Hematopoietic multipotent progenitor cell treated with erythropoietin and hydrocortisone succinate and interleukin-3 and kit ligand, for 4 days (in vitro differentiated cells): ENCODE results near the gene SSR4.
A peak's percentile ranks its signal among the peaks of the same experiment; 100 is the strongest.

ENCODE experiments used
- DNase-seq: peaks from one replicate; pipeline ENCODE4 v3.0.0-alpha.2; 2015

The SSR4 gene

DNA sequence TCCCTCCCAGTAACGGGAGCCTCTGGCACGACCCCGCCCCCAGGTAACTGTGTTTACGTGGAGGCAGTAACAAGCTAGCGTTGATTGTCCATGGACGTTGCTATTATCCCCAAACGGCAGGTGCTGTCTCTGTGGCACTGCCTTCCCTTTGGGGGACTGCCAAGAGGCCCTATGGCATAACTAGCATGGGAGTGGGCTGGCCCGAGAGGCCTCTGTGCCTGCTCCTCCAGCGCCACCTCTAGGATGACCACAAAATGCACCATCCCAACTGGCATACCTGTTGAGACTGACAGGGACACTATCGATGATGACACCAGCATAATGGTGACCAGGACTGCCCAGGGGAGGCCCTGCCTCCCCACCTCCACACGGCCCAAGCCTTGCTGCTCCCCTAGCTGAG, 12.2 kb upstream of the SSR4 start:
- DNase-seq, result peak; percentile 30

DNA sequence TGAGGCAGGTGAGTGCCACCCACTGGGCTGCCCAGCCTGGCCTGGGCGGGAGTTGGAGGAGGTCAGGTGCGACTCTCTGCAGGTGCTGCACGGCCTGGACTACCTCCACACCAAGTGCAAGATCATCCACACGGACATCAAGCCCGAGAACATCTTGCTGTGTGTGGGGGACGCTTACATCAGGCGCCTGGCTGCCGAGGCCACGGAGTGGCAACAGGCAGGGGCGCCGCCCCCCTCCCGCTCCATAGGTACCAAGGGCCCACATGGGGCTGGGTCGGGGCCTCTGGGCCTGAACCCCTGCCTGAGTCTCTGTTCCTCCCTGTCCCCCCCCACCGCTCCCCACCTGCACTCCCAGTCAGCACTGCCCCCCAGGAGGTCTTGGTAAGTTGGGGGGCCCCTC, 11.6 kb upstream of the SSR4 start:
- DNase-seq, result no peak

DNA sequence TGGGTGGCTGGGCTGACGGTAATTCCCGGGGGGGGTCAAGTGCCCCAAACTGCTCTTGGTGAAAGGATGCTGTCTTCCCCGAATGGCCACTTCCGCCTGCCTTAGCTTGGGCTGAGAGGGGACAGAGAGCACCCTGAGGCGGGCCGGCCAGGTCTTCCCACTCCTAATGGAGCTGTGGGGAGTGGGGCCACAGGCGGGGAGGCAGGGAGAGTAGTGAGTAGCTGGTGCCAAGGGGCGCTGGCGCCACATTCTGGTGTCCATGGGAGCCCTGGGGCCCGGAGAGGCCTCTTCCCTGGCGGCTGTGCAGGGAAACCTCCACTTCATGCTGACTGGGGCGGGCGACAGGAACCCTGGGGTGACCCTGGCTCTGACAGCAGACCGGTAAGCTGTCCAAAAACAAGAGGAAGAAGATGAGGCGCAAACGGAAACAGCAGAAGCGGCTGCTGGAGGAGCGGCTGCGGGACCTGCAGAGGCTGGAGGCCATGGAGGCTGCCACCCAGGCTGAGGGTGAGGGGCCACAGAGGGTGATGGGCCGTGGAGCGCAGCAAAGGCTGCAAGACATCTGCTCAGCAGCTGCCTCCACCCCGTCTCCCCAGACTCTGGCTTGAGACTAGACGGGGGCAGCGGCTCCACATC, 11.0 kb upstream of the SSR4 start:
- no peak for DNase-seq

DNA sequence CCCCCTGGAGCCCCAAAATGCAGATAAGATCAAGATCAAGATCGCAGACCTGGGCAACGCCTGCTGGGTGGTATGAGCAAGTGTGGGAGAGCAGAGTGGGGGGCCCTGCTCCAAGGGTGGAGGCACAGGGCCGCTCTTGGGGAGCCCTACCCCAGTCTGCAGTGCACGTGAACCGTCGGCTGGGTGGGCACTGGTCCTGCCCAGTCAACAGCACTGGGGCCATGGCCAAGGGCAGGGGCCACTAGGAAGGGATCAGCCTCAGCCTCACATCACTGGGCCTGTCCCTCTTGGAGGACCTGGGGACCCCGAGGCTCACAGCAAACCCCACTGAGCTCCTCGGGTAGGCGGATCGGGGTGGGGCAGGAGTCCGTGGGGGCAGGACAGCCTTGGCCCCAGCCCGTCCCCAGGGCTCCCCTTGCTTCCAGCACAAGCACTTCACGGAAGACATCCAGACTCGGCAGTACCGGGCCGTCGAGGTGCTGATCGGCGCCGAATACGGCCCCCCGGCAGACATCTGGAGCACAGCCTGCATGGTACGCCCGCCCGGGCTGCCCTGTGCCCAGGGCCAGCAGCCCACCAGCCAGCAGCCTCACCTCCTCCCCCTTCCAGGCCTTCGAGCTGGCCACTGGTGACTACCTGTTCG, 10.0 kb upstream of the SSR4 start:
- no peak for DNase-seq

DNA sequence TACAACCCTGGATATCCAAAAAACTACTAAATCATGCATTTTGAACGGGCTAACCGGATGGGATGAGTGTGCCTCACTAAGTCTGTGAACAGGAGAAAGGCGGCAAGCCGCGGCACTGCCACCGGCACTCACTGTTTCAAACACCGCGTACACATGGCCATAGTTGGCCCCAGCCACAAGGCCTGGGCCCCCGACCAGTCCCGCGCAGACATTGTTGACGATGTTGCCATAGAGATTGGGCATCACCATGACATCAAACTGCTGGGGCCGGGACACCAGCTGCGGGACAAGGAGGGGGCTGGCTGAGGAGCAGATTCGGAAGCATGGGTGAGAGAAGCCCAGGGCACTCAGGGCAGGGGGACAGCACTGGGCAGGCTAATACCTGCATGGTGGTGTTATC, 7.8 kb upstream of the SSR4 start:
- DNase-seq, result no peak

DNA sequence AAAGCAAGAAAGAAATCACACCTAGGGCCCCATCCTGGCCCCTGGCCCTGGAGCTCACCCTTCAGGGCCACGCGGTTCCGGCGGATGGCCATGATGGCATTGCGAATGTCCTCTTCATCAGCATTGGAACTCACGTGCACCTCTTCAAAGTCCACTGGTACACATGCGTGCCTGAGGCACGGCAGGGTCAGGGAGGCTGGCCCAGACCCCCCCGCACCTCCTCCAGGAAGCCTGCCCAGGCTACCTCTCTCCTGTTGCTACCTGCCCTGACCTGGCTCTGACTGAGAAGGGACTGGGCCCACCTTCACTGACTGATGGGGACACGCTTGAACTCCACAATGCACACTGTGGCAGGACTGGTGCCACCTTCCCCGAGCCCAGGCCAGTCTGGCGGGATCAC, 4.8 kb upstream of the SSR4 start:
- DNase-seq, result no peak

DNA sequence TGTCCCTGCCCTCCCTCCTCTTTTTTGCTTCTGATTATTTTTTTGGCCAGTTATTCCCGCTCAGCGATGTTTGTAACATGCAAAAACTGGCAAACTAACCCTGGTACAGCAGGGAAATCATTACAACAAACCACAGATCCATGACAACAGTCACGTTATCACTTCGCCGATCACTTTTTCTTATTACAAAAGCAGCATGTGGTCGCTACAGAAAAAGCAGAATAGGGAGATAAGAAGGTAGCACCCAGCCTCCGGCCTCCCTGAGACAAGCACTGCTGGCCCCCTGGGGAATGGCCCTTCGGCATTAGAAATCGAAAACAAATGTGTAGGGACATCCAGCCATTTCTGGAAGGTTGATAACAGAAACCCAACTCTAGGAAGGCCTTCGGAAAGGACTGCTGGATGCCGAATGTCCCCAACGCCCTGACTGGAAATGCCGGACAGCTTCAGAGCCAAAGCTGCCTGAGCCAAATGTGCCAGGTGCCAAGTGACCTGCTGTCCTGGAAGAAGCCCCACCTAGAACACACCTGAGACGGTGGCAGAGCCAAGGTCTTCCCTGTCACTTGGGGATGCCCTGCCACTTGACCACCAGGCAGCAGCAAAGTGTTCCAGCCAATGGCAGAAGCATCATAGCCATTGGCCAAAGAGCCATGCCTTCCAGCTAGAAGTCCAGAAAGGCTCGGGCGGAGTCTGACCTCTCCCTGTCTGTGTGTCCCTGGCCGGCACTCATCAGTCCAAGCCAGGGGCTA, 3.2 kb upstream of the SSR4 start:
- DNase-seq, result peak; percentile 70

DNA sequence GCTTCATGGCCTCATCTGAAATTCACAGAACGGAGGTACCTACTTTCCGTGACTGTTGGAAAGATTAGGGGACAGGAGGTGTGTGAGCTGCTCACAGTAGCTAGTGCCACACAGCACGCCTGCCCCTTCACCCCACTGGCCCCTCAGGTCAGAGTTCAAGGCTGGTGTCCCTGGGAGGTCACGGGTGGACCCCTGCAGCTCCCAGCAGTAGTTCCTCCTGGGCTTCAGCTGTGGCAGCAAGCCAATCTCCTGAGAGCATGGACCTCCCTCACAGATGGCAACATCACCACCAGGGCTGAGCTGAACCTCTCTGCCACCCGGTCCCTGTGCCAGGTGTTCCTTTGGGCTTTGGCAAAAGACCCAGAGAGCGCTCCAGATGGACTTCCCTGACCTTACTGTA, 2.1 kb upstream of the SSR4 start:
- DNase-seq, result no peak

DNA sequence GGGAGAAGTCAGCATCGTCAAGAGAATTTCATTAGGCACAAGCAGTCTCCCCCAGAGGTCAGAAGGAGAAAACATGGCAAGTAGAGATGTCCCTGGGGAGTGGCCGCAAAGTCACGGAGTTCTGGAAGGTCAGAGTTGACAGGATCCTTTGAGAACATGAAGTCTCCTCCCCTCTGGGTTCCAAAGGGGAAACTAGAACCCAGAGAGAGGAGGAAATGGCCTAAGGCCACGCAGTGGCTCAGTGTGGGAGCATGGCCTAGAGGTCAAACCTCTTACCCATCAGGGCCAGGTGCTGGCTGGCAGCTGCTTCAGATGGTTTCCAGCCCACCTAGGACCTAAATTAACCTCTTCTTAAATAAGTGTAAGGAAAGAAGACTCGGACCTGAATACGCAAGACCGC, 1.2 kb upstream of the SSR4 start:
- no peak for DNase-seq

DNA sequence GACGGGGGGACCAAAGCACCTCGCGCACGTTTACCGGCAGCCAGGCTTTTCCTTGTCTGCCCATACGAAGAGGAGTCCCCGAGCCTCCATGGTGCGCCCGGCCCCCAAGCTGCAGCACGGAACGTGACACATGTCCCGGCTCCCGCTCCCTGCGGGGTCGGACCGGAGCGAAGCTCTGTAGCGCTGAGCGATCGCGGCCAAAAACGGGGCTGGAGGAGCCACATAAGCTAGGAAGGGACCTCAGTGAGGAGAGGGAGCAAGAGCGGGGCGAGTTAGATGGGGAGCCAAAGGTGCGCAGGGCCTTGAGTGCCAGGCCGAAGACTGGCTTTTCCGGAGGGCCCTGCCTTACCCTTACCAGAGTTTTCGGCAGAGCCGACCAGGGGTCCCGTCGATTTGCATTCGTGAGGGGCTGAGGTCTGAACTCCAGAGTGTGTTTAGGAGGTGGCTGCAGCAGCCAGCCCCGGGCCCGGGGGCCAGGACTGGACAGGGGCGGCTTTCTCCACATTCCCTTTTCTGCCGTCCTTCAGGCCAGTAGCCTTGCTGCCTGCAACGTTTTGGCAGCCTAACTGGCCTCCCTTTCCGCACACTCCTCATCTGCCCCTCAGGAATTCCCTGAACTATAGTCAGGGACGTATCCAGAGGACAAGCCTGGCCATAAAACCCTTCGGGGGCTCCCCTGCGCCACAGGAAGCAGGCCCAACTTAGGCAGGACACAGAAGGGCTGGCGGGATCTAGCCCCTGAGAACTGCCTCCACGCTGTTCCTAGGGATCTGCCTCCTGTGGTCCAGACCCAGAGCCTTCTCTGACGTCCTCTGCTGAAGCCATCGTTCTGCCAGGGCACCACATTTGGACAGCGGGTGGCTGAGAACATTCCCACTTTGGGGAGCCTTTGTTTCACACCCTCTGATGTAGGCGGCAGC, 689 bp downstream of the SSR4 start:
- no peak for DNase-seq

DNA sequence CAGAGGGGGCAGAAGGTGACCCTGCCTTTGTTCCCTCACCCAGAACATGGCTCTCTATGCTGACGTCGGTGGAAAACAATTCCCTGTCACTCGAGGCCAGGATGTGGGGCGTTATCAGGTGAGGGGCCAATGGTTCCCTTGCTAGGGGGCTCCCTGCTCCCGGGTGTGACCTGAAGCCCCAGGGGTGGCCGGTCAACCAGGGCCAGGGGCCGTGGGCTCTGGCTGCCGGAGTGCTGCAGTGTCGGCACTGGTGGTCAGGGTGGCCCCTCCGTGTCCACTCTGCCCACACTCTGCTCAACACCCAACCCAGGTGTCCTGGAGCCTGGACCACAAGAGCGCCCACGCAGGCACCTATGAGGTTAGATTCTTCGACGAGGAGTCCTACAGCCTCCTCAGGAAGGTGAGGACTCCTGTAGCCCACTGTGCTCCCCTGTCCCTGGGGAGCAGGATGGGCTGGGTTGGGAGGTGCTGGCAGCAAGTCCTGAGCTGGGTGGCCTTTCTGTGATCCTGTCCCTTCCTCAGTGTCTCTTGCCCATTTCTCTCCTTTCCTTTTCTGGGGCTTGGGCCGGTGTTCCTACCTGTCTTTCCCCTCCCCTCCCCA, 3.0 kb downstream of the SSR4 start:
- no peak for DNase-seq

DNA sequence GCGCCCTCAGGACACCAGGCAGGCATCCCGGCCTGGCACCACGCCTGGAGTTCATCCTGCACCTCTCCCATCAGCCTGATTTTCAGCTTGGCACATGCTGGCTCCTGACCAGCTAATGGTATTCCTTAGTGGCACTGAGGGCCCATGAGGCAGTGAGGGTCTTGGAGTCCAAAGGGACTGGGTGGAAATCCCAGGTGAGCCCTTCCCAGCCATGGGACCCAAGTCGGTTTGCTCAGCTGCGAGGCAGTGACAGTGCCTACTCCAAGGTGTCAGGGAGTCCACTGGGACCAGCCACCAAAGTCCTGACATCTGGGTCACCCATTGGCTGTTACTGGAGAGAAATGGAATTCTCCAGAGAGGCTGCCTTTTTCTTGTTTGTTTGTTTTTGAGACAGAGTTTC, 4.9 kb downstream of the SSR4 start:
- DNase-seq, result no peak

DNA sequence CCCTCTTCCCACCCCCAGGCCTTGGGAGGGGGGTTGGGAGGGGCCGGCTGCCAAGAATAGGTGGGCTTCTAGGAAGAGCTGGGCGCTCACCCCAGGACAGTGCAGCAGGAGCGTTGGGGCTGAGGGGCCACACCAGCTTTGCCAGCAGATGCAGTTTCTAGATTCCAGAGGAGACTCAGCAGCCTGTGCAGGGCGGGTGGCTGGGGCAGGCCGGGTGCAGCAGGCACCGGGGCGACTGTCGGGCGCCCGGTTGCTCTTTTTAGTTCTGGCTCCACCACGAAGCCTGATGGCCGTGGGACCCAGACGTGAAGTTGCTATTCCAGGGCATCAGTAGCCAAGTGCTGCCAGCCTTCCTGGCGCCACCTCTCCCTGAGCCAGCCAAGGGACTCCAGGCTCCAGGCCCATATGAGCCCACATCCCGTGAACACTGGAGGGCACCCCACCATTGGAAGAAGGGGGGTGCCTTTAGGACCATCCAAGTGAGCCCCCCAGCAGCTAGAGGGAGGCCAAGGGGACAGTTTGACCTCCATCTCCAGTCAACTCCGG, 5.8 kb downstream of the SSR4 start:
- DNase-seq, result no peak

DNA sequence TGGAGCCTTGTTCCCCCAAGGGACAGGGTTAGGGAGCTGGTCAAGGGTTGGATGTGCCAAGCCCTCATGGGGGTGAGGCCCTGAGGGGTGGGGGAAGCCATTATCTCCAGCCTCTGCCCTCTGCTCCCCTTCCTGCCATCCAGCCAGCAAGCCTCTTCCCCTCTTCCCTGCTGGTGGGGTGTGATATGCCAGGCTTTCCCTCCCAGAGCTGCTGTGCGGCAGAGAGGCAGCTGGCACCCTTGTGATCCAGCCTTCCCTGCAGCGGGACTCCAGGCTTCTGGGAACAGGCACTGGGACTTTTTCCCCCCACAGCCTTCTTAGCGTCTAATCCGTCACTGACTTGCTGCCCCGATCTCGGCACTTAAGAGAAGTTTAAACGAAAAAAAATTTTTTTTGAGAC, 6.3 kb downstream of the SSR4 start:
- DNase-seq, result no peak

DNA sequence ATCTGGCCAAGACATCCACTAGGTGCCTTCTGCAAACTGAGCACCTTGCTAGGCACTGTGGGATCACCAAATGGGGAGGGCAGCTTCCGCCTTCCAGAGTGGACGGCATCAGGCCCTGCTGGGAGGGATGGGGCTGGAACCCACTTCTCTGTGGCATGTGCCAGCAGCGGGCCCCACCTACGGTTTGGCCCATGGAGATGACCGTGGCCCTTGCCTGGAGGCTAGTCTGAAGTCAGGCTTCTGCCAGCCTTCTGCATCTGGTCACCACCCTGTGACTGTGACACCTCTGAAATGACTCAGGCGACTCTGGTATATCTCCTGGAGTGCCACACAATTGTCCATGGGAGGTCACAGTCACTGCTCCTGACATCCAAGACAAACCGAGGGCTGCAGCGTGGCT, 7.2 kb downstream of the SSR4 start:
- no peak for DNase-seq

DNA sequence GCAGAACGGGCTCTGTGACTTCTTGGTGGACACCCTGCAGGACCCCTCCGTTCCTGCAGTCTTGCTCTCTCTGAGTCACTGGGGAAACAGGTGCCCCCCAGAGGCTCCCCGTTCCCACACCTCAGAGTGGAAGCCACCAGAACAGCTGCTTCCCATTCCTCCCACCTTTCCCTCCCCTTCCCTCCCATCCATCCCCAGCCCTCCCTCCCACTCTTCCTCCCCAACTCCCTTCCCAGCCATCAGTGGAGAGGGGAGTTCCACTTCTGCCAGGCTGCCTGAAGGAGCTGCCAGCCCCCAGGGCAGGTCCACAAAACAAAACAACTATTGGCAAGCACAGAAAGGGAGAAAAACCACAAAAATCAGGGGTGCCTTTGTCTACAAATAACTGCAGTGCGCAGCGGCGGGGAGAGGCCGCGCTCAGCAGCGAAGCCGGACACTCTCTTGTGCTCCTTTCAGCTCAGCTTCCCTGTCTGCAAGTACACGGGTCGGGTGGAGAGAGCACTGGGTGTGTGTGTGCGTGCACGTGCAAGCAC, 8.1 kb downstream of the SSR4 start:
- DNase-seq, result no peak

DNA sequence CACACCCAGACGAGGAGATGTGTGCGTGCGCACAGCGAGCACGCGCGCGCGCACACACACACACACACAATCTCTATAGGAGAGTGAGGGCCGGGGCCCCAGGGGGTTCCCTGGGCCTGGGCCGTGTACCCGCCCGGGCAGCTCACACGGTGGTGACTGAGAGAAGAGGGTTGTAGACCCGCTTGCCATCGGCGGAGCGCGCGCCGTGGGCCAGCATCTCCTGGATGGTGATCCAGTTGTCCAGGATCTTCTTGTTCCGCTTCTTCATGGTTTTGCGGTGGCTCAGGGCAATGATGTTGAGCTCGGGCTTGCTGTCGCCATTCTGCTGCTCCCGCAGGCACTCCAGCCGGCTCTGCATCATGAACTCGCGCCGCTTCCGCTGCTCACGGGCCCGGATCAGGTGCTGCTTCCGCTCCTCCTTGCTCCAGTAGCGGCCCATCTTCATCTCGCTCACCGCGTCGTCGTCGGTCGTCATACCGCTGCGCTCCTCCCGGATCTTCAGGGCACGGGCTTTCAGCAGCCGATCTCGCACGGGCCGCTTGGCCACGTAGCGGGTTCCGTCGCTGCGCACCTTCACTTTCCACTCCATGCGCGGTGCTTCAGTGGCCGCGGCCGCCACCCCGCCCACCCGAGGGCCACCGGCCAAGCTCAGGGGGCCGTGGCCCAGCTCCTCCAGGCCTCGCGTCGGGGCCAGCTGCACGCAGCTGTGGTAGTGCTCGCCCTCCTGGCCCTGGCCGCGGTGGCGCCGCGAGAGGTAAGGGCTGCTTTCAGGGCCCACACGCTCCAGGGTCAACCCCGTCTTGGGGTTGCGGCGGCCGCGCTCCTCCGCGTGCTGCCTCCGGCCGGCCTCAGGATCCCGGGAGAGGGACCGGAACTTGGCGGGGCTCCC, 9.0 kb downstream of the SSR4 start:
- DNase-seq, result no peak

DNA sequence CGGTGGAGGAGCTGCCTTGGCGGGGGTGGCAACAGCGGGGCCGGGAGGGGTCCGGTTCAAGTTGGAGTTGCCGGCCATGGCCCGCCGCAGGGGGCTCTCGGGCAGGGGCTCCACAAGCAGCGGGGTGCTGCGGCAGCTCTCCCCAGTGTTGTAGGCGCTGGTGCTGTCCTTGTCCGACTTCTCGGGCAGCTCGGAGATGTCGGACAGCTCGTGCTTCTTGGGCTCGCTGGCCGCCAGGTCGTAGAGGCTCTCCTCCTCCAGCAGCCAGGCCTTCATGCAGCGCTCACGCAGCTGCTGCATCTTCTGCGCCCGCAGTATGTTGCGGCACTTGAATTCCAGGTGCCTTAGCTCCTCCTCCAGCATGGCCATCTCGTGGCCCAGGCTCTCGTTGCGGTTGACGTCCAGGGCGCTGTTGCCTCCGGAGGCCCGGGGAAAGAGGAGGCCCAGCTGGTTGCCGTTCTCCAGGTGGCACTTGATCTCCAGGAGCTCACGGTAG, 9.7 kb downstream of the SSR4 start:
- no peak for DNase-seq

DNA sequence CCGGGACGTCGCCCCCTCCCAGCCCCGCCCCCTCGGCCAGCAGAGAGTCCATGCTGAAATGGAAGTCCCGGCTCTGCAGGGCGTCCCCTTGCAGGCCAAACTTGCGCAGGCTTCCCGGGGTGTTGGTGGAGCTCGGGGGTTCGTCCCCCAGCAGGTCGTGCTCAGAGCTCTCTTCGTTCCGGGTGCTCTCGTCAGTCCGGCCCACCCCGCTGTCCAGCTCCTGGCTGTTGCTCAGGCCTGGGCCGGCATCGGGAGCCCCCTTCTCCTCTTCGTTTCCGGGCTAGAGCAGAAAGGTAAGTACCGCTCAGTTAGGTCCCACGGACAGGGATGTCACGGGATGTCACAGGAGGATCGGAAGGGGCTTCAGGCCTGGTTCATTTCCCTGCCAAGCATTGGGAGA, 10.2 kb downstream of the SSR4 start:
- DNase-seq, result no peak

DNA sequence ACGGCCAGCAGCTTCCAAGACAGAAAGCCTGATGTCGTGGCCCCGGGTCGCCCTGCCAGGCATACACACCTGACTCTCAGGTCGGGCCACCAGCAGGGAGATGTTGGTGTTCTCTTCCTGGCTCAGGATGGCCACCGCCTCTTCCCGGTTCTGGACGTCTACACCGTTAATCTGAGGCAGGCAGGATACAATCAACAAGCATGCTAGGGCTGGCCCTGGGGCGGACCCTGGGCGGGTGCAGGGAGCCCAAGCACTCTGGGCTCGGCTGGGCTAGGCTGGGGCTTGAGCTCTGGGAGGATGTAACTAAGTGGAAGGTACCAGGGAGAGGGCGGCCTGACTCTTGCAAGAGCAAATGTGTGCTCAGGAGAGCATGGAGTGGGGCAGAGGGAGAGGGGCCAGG, 11.0 kb downstream of the SSR4 start:
- no peak for DNase-seq

DNA sequence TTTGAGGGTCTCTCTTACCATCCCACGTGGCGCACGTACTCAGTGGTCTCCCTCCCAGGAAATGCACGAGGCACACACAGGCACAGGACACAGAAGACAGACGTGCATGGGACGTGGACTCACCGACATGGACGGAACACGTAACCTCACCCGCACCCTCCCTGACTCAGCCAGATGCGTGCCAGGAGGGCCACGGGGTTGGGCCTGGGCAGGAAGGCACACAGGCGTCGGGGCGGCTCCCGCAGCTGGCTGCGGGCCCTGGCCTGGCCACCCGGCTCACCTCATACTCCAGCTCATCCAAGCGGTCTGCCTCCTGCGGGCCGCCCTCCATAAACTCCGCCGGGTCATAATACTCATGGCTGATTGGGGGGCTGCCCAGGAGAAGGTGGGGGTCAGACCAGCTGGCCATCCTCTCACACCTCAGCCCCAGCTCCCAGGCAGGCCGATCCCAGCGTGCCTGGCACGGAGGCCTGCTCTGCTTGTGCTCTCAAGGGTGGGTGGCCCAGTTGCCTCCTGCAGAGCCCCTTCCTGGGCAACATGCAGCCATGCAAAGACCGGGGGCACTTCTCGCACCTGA, 12.6 kb downstream of the SSR4 start:
- DNase-seq, result no peak
